Measurements from ENCODE around the gene FCRL5. TPM values are rescaled to one million over a fixed set of nuclear protein-coding genes. Genes with fewer than 3 reads are reported as not detected.
A peak's percentile ranks its signal among the peaks of the same experiment; 100 is the strongest.

The FCRL5 gene
- total RNA-seq, 1 experiment from 2014 or later: not detected

DNA sequence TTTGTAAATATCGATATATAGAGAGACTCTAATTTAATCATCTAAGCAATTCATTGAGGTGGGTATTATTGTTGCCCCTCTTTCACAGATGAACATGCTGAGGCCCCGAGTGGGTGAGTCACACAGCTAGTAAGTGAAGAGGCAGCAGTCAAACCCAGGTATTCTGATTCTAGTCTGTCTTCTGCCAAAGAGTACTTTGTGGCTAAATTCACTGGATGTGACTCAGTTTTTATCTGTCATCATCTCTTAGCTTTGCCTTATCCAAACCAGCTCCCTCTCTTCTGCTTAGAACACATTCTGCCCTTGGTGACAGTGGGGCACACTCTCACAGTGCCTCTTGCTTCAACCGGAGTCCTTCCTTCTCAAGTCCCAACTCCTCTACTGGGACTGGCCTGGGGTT lies 11.5 kb downstream of the FCRL5 start:
- in situ Hi-C loops (cut with HindIII; ENCODE audit: low pct_unique_long_range_greater_than_20kb, low sequenced_read_pairs): no loop called here
- DNase-seq (ENCODE audit: low read depth, low spot score): no peak

DNA sequence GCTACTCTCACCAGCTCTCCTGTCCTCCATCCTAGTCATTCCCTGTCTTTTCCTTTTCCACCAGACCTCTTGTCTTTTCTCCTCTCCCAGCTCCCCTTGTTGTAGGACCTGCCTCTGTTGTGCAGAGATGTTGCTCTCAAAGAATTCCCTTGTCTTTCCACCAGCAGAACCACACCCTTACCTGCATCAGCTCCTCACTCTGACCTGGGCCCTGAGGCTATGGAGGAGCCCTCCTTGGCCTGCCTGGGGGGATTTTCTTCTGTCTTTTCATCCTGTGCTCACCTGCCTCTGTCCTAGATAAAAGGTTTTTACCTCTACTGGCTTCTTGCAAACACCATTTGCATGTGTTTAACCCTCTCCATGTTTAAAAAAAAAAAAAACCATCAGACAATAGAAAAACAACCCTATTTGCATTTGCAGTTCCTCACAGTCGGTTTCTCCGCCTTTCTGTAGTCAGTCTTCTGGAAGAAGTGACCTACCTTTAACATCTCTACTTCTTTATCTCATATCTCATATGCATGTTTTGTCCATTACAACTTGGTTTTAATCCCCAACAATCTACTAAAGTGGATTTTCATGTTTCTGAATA lies 12.1 kb downstream of the FCRL5 start:
- in situ Hi-C loops (cut with HindIII; ENCODE audit: low pct_unique_long_range_greater_than_20kb, low sequenced_read_pairs): no loop called here
- no peak for DNase-seq (ENCODE audit: low read depth, low spot score)

DNA sequence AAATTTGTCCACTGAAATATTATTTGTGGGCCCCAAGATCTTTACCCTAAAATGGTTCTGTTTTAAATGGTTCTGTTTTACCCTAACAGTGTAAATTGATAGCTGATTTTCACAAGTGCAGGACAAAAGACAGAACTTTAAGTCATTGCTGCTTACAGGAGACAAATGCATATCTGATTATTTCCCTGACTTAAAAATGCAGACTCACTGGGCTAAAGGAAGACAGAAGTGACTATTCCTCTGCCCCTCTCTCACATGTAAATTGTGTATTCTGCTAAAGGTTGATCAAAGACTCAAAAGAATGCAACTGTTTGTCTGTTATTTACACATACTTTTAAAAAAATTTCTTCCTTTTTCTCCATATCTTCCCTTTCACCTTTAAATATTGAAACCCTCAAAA lies 12.7 kb downstream of the FCRL5 start:
- in situ Hi-C loops (cut with HindIII; ENCODE audit: low pct_unique_long_range_greater_than_20kb, low sequenced_read_pairs): no loop called here
- DNase-seq (ENCODE audit: low read depth, low spot score): no peak

DNA sequence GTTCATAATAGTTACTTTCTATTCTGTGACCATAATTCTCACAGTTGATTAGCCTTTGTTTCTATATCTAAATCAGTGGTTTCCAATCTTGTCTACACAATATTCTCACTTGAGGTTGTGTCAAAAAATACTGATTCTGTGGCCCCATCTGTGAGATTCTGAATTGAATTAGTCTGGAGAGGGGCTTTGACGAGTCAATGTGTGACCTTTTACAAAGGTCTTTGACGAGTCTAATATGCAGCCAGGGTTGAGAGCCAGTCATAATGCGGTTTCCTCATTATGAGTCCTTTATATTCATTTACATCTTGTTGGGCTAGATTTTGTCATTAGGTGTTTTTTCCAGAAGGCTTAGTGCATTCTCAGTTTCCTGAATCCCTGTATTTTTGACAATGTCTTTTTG lies 19.7 kb downstream of the FCRL5 start:
- in situ Hi-C loops (cut with HindIII; ENCODE audit: low pct_unique_long_range_greater_than_20kb, low sequenced_read_pairs): no loop called here
- DNase-seq (ENCODE audit: low read depth, low spot score): no peak

DNA sequence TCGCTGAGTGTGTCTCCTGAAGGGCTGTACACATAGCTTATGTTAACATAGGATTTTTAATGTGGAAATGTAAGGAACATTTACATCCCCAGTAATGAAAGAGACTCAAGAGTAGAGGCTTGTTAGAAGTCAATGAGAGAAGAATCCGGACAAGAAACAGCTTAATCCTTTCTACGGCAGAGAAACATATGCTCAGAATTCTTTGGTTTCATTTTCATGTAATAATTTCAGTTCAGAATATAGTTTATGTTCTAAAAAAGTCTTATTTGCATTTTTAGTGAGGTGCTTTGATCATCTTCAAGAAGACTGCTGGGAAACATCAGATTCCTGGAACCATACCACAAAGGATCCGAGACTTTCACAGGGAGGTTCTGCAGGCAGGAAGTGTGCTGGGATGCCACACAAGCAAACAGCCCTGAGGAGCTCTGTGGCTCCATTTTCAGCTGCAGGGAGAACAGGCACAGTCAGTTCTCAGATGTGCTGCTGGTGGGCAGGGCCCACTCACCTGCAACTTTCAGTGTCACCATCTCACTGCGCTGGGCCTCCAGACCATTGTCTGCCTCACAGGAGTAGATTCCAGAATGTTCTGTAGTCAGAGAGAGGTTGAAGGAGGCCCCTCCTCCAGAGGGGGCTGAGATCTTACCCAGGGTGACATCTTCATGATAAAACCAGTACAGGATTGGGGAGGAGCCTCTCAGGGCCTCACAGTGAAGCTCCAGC lies 28.4 kb downstream of the FCRL5 start:
- in situ Hi-C loops (cut with HindIII; ENCODE audit: low pct_unique_long_range_greater_than_20kb, low sequenced_read_pairs): no loop called here
- no peak for DNase-seq (ENCODE audit: low read depth, low spot score)

DNA sequence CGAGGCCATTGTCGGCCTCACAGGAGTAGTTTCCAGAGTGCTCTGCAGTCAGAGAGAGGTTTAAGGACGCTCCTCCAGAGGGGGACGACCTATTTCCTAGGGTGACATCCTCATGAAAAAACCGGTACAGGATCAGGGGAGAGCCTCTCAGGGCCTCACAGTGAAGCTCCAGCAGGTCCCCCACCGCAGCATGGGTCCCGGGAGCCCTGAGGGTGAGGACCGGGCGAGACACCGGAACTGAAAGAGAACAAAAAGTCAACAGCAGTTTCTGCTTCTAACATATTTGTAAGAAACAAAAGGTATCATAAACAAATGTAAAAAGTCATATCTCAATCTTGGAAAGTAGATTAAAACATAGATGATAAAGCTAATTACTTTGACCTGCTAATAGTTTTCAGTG lies 31.3 kb downstream of the FCRL5 start:
- no peak for DNase-seq (ENCODE audit: low read depth, low spot score)
- in situ Hi-C loops (cut with HindIII; ENCODE audit: low pct_unique_long_range_greater_than_20kb, low sequenced_read_pairs): no loop called here

DNA sequence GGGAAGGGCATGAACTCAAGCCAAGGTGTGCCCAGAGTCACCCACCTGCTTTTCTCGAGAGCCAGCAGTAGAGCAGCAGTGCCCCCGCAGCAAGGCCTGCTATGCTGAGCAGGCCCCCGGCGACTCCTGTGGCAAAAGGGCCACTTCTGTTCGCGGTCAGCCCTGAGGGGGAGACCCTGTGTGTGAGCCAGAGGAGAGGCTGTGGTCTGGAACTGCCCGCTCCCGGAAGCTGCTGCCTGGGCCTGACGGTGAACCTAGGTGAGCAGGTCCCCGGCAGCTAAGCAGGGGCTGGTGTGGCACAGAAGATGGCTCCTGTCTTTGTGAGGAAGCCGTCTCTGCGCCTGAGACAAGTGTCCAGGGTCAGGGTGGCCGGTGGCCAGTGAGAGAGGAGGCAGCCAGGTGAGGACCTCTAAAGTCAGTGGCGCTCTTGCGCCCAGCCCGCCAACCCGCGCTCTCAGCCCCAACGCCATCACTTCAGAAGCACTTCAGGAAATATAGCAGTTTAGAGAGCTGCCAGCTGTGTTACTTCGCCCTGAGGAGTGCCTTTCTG lies 31.9 kb downstream of the FCRL5 start:
- in situ Hi-C loops (cut with HindIII; ENCODE audit: low pct_unique_long_range_greater_than_20kb, low sequenced_read_pairs): no loop called here
- DNase-seq (ENCODE audit: low read depth, low spot score): no peak

DNA sequence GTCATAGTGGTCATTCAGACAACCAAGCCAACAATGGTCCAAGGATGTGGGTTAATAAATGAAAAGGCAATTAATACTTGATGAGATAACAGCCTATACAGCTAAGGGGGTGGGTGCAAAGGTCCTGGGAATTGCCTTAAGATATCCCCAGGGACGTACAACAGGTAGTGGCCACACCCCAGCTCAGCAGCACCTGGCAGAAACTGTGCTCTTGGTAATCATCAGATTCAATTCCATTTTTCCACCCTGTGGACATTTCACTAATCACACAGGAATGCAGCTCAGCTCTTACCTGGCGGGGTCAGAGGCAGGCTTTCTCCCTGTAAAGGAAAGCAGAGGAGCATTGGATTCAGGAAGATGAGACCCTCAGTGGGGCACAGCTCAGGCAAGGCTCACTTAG lies 32.9 kb downstream of the FCRL5 start:
- in situ Hi-C loops (cut with HindIII; ENCODE audit: low pct_unique_long_range_greater_than_20kb, low sequenced_read_pairs): no loop called here
- DNase-seq (ENCODE audit: low read depth, low spot score): no peak

DNA sequence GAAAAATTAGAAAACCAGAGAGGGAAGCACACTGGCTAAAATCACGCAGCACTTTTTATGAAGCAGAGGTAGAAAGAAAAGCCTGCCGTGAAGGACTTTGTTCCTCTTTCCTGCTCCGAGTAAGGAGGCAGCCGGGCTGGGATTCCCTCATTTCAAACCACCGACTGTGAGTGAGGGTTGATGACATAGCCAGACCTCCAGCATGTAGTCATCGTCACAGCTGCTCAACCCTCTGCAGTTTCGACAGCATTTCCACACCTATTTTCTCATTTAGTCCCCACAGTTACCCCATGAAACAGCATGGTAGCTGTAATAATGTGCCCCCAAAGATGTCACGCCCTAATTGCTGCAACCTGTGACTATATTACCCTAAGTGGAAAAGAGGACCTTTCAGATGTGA lies 35.3 kb downstream of the FCRL5 start:
- in situ Hi-C loops (cut with HindIII; ENCODE audit: low pct_unique_long_range_greater_than_20kb, low sequenced_read_pairs): no loop called here
- DNase-seq (ENCODE audit: low read depth, low spot score): no peak

DNA sequence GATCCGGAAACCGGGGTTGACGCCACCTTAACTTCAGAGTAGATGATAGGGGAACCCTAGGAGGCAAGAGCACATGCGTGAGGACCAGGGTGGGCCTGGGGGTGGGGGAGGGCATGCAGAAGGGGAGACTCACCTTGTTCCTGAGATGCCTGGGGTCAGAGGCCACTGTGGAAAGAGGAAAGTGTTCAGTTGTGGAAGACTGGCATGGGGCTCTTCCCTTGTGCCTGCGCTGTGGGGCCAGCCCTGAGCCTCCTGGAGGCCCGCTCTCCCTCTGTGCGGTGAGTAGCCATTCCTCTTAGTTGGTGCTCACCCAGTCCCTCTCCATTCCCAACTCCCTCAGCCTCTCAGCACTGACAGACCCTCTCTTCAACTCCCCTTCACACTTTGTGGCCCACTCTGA lies 36.6 kb downstream of the FCRL5 start:
- in situ Hi-C loops (cut with HindIII; ENCODE audit: low pct_unique_long_range_greater_than_20kb, low sequenced_read_pairs): no loop called here
- no peak for DNase-seq (ENCODE audit: low read depth, low spot score)

DNA sequence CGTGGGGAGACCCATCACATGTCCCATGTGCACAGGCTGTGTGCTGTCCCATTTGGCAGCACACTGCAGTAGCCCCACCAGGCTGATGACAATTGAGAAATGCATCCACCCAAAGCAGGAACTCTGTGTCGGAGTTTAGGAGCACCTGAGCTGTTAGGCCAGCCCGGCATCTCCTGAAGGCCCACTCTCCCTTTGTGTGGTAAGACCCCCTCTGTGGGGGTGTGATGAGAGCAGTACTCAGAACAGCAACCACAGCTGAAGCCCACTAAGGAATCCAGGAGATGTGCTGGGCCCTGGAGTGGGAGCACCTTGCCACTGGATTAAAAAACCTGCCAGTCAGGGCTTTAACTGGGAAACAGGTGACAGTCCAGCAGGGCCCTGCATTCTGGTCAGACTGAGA lies 37.2 kb downstream of the FCRL5 start:
- no peak for DNase-seq (ENCODE audit: low read depth, low spot score)
- in situ Hi-C loops (cut with HindIII; ENCODE audit: low pct_unique_long_range_greater_than_20kb, low sequenced_read_pairs): no loop called here

DNA sequence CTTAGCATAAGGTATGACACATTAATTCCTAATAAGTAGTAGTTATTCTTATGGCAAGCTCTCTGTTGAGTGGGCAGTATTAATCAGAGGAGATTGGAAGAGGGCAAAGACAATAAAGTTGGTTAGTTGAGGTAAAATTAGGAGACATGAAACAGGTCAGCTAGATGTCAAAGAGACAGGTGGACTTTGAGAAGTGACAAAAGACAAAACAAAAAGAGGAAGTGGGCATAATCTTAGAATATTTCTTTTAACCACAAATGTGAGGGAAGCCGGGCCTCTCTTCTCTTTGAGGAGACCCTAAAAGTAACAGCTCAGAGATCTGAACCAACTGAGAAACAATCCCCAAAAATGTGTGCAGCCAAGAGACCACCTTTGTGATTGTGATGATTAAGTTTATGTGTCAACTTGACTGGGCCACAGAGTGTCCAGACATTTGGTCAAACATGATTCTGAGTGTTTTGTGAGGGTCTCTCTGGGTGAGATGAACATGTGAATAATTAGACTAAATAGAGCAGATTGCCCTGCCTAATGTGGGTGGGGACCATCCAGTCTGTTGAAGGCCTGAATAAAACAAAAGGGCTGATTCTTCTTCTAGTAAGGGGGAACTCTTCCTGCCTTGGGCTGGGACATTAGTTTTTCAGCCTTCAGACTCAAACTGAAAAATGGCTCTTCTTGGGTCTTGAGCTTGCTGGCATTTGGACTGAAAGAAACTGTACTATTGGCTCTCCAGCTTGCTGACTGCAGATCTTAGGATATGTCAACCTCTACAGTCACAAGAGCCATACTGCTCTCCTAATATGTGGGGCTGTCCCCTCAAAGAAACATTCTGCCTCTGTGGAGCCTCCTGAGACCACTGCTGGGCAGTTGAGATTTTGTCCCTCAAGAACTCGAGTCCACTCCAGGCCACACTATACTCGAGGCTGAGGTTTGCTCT lies 40.0 kb downstream of the FCRL5 start:
- in situ Hi-C loops (cut with HindIII; ENCODE audit: low pct_unique_long_range_greater_than_20kb, low sequenced_read_pairs): no loop called here
- DNase-seq (ENCODE audit: low read depth, low spot score): no peak

DNA sequence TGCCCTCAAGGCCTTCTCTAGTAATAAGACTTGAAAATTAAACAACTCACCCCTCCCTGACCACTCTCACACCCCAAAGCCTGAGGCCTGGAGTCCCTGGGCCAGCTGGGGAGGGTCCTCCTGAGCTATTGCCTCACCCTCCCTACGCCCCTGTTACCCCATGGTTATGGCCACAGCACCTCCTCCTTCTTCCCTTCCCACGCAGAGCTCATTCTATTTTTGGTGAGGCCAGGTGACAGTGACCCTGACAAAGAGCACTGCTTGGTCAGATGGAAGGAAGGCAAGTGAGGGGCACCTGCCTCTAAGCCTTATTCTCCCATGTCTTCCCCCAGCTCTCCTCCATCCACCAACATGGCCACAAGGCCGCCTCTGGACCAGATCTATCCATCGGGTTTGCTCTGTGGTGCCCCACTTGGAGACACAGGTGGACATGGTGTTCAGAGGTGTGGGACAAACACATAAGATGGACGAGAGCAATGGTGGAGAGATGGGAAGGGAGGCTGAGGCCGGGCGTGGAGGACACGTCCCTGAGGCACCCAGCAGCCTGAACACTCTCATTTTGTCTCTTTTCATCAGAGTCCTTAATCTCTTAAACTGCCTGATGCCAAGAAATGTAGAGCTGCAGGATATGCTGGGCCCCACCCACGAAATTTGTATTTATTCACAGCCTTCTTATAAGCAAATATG lies 42.6 kb downstream of the FCRL5 start:
- no peak for DNase-seq (ENCODE audit: low read depth, low spot score)
- in situ Hi-C loops (cut with HindIII; ENCODE audit: low pct_unique_long_range_greater_than_20kb, low sequenced_read_pairs): no loop called here

DNA sequence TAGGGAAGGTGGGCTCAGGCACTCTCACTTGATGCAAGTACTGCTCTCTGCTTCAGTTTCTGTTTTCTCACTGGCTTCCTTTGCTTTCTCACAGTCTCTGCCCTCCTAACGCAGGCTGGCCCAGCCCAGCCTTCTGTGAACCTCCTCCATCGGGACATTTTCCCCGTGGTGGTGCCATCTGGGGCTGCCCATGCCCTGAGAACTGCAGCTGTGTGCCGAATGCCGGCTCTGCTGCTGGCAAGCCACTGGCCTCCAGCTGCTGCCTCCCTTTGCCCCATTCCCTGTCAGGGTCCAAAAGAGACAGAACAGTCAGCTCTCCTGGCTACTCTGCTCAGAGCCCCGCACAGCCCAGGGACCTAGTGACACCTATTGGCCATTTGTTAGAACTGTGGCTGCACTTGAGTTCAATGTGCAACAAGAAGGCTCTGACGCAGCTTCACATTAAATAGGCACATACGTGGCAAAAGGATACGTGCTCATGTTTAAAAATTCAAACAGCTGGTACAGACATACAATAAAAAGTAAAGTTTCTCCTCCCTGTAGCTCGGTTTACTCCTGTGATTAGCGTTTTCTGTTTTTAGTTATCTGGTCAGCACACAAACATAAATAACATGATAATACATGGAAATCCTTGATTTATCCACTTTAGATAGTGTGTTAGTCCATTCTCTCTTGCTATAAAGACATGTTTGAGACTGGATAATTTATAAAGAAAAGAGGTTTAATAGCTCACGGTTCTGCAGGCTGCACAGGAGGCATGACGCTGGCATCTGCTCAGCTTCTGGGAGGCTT lies 46.6 kb downstream of the FCRL5 start:
- DNase-seq (ENCODE audit: low read depth, low spot score): peak; percentile 78
- in situ Hi-C loops (cut with HindIII; ENCODE audit: low pct_unique_long_range_greater_than_20kb, low sequenced_read_pairs): no loop called here

DNA sequence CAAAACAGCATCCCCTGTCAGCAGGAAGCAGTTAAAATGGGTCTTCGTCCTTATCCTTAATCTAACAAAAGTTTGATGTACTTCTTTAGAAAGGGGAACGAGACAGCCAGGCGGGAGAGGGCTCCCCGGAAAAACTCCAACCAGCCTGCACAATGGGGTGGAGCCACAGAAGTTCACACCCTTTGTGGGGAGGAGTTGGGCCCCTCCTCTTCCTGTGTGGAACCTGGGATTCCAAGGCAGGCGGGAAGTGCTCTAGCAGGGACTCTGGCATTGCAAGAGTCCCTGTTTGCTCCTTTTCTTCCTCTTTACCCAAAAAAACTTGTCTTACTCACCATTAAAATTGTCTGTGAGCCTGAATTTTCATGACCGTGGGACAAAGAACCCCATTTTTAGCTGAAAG lies 47.7 kb downstream of the FCRL5 start:
- DNase-seq (ENCODE audit: low read depth, low spot score): no peak
- in situ Hi-C loops (cut with HindIII; ENCODE audit: low pct_unique_long_range_greater_than_20kb, low sequenced_read_pairs): no loop called here

DNA sequence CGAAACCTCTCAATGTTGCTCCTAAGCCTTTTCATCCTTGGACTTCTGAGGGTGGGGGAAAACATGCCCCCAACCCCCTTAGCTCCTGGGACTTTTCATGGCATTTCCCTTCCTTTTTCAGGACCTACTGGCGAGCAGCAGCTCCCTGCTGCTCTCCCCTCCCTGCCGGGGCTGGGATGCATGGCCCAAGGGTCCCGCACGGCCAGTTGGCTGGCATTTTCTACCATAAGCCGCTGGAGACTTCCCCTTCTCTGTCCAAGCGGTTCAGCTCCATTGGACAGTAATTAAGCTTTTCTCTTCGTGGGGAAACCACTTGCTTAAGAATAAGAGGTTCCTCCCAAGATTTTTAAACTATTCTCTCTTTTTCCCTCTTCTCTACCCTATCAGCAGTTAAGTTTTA lies 52.8 kb downstream of the FCRL5 start:
- in situ Hi-C loops (cut with HindIII; ENCODE audit: low pct_unique_long_range_greater_than_20kb, low sequenced_read_pairs): no loop called here

DNA sequence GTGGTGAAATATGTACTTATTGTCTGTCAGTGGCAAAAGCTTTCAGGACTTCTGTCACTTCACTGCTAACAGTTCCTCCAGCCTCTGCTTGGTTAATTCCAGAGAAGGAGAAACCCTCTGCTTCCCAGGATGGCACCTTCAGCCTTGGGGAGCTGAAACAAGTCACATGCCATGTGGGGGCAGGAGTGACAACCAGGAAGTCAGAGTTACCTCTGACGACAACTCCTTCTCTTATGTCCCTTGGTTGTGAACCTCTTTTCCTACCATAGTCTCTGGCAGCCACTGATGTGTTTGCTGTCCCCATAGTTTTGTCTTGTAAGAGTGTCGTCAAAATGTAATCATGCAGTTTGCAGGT lies 53.6 kb downstream of the FCRL5 start:
- no peak for DNase-seq (ENCODE audit: low read depth, low spot score)
- in situ Hi-C loops (cut with HindIII; ENCODE audit: low pct_unique_long_range_greater_than_20kb, low sequenced_read_pairs): no loop called here

More for the DNA sequence above, 52.8 kb downstream of the FCRL5 start:
- DNase-seq (ENCODE audit: low read depth, low spot score): no peak

Measured in SK-MEL-5 (cell line).